Measurements from ENCODE around the gene MFSD6L.

DNA sequence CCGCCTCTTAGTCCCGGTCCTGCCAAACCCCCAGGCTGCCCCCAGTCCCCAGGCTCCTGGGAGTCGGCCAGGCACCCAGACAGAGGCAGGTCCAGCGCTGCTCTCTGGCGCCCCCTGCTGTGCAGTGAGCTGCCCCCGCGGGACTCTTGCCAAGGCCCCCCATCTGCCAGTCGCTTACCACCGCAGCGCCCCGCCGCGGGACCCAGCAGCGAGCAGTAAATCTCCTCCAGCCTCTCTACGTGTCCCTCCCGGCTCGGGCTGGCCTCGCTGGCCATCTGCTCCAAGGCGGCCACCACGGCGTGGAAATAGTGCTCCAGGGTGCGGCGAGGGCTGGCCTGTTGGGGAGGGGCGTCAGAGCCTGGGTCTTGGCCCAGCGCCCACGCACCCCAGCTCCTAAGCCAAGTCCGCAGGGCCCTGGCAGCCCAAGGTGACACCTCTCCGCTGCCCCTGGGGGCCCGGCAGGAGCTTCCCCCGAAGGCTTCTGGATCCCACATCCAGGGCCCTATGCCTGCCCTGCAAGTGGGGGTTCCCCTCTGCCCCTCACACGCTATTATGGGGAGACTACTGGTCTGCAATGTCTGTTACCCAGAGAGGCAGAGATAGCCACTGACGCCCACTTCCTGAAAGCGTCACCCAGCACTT is 33.7 kb upstream of the MFSD6L start:
- TF ChIP-seq CTCF (IDR thresholded peaks at IDR 0.05) (peak in 2 of 6 experiments; percentile 9 to 27), POLR2A (IDR thresholded peaks at IDR 0.05) (no peak)
